Measurements from ENCODE around the gene GGA1. TPM values are rescaled to one million over a fixed set of nuclear protein-coding genes. Genes with fewer than 3 reads are reported as not detected.

GGA1 gene
- total RNA-seq, 1 donor from 2014 or later, result 64.8 TPM

DNA sequence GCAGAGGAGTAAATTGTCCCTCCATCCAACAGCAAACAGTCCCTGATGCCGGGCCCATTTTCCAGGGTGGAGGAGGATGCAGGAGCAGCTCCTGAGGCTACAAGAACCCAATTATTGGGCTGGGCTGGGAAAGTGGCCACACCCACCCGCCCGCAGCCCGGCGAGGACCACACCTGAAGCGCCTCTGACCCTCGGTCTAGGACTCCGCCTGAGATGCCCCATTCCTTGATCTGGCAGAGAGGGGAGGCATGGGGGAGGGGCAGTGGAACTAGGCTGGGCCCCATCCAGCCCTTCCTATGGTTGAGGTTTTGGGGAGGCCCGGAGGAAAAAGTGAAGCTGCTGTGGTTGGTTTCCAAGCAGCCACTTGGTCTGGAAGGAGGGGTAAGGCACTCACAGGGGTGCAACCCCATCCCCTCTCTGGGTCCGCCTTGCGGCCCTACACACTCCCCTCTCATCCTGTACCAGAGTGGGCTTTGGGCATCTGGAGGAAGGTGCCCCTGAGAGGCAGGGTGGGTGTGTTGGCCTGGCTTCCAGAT is 64.4 kb downstream of the GGA1 start:
- DNase-seq (no peak), ATAC-seq (no peak)
- Histone ChIP-seq H3K27me3 (ENCODE audit: low read depth) (no peaks in the 10 kb centered on the region), H3K4me3 (no peak overlapping the region), H3K4me1 (peaks cover 47% of the 10 kb centered on the region), H3K27ac (no peak overlapping the region), H3K36me3 (peaks cover 4% of the 10 kb centered on the region), H3K9me3 (no peaks in the 10 kb centered on the region)
- intact Hi-C loops (cut with DNase I), result no loop called here
- TF ChIP-seq, protein P1, sequence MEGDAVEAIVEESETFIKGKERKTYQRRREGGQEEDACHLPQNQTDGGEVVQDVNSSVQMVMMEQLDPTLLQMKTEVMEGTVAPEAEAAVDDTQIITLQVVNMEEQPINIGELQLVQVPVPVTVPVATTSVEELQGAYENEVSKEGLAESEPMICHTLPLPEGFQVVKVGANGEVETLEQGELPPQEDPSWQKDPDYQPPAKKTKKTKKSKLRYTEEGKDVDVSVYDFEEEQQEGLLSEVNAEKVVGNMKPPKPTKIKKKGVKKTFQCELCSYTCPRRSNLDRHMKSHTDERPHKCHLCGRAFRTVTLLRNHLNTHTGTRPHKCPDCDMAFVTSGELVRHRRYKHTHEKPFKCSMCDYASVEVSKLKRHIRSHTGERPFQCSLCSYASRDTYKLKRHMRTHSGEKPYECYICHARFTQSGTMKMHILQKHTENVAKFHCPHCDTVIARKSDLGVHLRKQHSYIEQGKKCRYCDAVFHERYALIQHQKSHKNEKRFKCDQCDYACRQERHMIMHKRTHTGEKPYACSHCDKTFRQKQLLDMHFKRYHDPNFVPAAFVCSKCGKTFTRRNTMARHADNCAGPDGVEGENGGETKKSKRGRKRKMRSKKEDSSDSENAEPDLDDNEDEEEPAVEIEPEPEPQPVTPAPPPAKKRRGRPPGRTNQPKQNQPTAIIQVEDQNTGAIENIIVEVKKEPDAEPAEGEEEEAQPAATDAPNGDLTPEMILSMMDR (IDR thresholded peaks at IDR 0.05), result no peak

DNA sequence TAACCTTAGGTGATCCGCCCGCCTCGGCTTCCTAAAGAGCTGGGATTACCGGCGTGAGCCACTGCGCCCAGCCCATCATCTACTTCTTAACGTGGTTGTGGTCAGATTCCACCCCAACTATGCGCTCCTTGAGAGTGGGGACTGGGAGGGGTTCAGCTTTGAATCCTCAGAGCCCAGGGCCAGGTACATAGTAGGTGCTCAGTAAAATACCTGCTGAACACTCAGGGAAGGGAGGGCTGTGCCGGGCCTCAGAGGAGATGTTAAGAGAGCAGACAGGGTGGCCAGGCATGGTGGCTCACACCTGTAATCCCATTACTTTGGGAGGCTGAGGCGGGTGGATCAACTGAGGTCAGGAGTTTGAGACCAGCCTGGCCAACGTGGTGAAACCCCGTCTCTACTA is 65.6 kb downstream of the GGA1 start:
- no peaks in the 10 kb centered on the region for H3K9me3 ChIP-seq
- DNase-seq, result no peak
- no peak overlapping the region for H3K4me3 ChIP-seq
- TF ChIP-seq, protein P1 (IDR thresholded peaks at IDR 0.05), result no peak
- no peaks in the 10 kb centered on the region for H3K27me3 ChIP-seq (ENCODE audit: low read depth)
- ATAC-seq, result no peak
- peaks cover 50% of the 10 kb centered on the region for H3K4me1 ChIP-seq
- peak overlapping the region; percentile 85 for H3K27ac ChIP-seq
- peaks cover 16% of the 10 kb centered on the region for H3K36me3 ChIP-seq
- intact Hi-C loops (cut with DNase I), result no loop called here

DNA sequence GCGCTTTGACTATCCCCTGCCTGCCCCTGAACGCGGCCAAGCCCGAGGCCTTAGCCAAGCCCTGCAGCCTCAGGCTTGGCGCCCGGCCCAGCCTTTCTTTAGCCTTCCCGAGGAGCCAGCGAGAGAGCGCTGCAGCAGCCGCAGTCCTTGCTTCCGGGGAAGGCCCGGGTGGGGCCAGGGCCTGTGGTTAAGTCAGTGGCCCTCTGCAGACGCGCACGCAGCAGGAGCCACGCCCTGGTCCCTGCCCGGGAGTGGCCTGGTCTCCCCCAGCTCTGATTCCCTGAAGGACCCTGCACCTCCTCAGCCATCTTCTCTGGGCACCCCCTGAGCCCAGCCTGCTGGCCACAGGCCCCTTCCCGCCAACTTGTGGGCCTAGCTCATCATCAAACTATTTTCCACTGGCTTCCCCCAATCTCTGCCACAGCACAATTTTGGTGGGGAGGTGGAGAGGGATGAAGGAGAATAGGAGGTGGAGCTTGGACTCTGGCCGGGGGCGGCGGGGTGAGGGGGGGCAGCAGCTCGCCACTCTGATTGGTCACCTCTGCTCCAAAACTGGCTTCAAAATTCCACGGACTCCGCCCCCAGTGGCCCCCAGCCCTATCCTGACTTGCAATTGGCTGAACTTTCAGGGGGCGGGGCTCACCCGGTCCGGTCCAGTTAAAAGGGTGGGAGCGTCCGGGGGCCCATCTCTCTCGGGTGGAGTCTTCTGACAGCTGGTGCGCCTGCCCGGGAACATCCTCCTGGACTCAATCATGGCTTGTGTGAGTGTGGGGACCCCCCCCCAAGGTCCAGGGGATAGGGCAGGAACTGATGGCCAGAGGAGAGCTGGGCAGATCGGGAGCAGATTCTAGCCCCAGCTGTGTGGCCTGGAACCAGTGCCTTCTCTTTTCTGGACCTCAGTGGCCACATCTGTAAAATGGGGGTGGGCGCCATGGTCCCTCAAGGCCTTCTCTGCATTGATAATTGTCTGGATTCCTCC is 66.6 kb downstream of the GGA1 start, which contains the start of gene LGALS1:
TSS of gene LGALS1 (plus strand) at position 686 of the 979 bp plus-strand sequence. CDS start at position 753, 67 bp downstream.
- TF ChIP-seq, protein P1 (IDR thresholded peaks at IDR 0.05), result peak; percentile 14
- DNase-seq, result peak; percentile 96
- Histone ChIP-seq H3K27ac (peak within 1 kb of the TSS; percentile 85), H3K9me3 (no peaks in the 10 kb centered on the region), H3K4me1 (peaks cover 50% of the 10 kb centered on the region), H3K4me3 (peak within 1 kb of the TSS; percentile 69), H3K27me3 (ENCODE audit: low read depth) (no peaks in the 10 kb centered on the region), H3K36me3 (peaks cover 26% of the 10 kb centered on the region)
- ATAC-seq, result peak; percentile 88 to 93
- intact Hi-C loops (cut with DNase I), result no loop called here

DNA sequence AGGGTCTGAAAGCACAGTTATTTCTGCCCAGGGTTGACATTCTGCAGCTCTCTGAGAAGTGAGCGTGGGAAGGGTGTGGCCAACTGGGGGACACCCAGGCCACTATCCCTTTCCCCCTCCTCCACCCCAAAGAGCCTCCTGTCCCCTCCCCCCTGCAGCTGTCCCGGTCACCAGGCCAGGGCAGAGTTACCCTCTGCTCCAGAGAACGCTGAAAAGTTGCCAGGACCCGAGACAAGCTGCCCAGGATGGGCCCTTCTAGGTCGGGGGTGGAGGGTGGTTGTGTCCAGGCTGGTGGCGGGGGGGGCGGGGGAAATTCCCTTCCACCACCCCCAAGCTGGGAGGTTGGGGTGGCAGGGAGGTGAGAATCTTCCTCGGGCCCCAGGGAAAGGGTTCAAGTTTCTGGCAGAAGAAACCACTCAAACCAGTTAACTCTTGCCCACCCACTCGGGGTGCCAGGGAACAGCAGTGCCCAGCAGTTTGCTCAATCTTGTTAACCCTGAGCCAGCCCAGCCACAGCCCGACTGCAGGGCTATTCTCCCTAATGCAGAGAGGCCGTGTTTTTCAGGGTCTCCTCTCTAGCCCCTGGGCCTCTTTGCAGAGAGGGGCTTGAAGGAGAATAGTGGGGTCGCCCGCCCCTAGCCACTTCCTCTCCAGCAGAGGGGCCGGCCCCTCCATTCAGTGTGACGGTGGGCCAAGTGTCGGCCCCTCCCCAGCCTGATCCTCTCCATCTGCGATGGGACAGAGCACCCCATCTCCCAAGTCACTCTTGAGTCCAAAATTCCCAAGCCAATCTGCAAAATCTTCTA is 67.5 kb downstream of the GGA1 start:
- intact Hi-C loops (cut with DNase I), result no loop called here
- H3K4me1 ChIP-seq, result peaks cover 53% of the 10 kb centered on the region
- H3K36me3 ChIP-seq, result peaks cover 28% of the 10 kb centered on the region
- DNase-seq, result peak; percentile 53
- peak overlapping the region; percentile 69 for H3K4me3 ChIP-seq
- TF ChIP-seq, protein P1 (IDR thresholded peaks at IDR 0.05), result no peak
- no peaks in the 10 kb centered on the region for H3K27me3 ChIP-seq (ENCODE audit: low read depth)
- peak; percentile 0 to 17 for ATAC-seq
- peak overlapping the region; percentile 85 for H3K27ac ChIP-seq
- no peaks in the 10 kb centered on the region for H3K9me3 ChIP-seq
